Activated naive CD8-positive, alpha-beta T cell treated with anti-CD3 and anti-CD28 coated beads for 36 hours (primary cell): ENCODE data around the gene USPL1. TPM values are rescaled to one million over a fixed set of nuclear protein-coding genes. Genes with fewer than 3 reads are reported as not detected.

Experiments
- DNase-seq: peaks from one replicate; pipeline ENCODE4 v3.0.0; 2021
- H3K27ac Mint-ChIP-seq: one replicate; pipeline ENCODE4 v1.8.0; 2022; ENCODE audit warnings: mild to moderate bottlenecking, moderate library complexity, mixed read lengths
- H3K27me3 Mint-ChIP-seq: one replicate; pipeline ENCODE4 v1.8.0; 2022; ENCODE audit warnings: mild to moderate bottlenecking, mixed read lengths
- H3K36me3 Mint-ChIP-seq: one replicate; pipeline ENCODE4 v1.8.0; 2021; ENCODE audit warnings: mild to moderate bottlenecking, mixed read lengths
- H3K4me1 Mint-ChIP-seq: one replicate; pipeline ENCODE4 v1.8.0; 2021; ENCODE audit warnings: mixed read lengths
- H3K4me3 Mint-ChIP-seq: one replicate; pipeline ENCODE4 v1.8.0; 2022; ENCODE audit warnings: mild to moderate bottlenecking, moderate library complexity, mixed read lengths
- H3K9me3 Mint-ChIP-seq: one replicate; pipeline ENCODE4 v1.8.0; 2022; ENCODE audit warnings: mixed read lengths
- total RNA-seq, 2 experiments: library from RNA; stranded (reverse); gene quantifications; one replicate each; pipeline ENCODE4 v1.2.3, GENCODE V29; 2021

USPL1 gene
- 10 to 100 TPM; 13.6 to 15.3 TPM for total RNA-seq

DNA sequence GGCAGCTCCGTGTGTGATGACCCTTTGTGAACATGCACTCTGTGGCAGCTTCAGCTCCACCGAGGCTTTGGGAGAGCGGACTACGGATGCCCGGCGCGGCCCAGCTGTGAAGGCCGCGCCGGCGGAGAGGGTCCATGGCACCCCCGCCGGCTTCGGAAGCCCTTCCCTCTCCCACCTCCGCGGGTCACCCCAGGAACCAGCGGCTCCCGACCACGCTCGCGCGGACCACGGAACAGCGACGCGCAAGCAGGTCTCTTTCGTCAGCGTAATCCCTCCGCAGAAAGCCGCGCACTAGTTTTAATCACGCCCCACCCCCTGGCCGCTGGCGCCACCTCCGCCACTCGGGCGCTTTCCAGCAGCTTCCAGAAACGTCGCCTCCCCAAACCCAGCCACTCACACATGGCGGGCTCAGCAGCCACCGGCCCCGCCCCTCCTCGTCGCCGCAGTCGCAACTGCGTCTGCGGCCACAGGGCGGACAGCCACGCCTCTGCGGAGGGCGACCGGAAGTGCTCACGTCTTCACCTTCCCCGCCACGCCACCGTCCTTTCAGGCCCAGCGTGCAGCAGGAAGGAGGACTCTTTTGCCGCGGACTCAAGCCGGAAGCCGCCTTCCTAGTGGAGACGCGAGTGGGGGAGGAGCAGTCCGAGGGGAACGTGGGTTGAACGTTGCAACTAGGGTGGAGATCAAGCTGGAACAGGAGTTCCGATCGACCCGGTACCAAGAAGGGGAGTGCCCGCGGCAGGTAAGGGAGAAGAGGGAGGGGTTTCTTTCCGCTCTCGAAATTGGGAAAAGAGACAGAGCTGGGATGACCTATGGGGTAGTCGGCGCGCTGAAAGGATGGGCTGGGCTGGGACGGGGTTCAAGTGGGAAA is at the start of gene USPL1:
Gene USPL1 (plus strand): TSS at position 606 of the 871 bp plus-strand sequence. CDS start 3,221 bp downstream, outside the sequence.
- Mint-ChIP-seq H3K9me3 (no peaks in the 10 kb centered on the region), H3K4me1 (peaks cover 35% of the 10 kb centered on the region), H3K27me3 (no peaks in the 10 kb centered on the region), H3K36me3 (peaks cover 8% of the 10 kb centered on the region), H3K27ac (no peak within 1 kb of the TSS), H3K4me3 (no peak within 1 kb of the TSS)
- peak; percentile 98 for DNase-seq

GRCh38 chr13:30569901-30570576 is 47.7 kb upstream of the USPL1 start:
- H3K27me3 Mint-ChIP-seq, result peaks cover 2% of the 10 kb centered on the region
- no peaks in the 10 kb centered on the region for H3K36me3 Mint-ChIP-seq
- no peak for DNase-seq
- H3K4me1 Mint-ChIP-seq, result peaks cover 38% of the 10 kb centered on the region
- H3K9me3 Mint-ChIP-seq, result no peaks in the 10 kb centered on the region
- no peak overlapping the region for H3K4me3 Mint-ChIP-seq
- no peak overlapping the region for H3K27ac Mint-ChIP-seq

GRCh38 chr13:30570691-30571090 is 47.0 kb upstream of the USPL1 start:
- DNase-seq, result no peak
- Mint-ChIP-seq H3K4me3 (no peak overlapping the region), H3K27me3 (no peaks in the 10 kb centered on the region), H3K36me3 (no peaks in the 10 kb centered on the region), H3K9me3 (no peaks in the 10 kb centered on the region), H3K4me1 (peaks cover 36% of the 10 kb centered on the region), H3K27ac (no peak overlapping the region)

- Mint-ChIP-seq H3K27me3 (no peaks in the 10 kb centered on the region), H3K9me3 (no peaks in the 10 kb centered on the region), H3K4me3 (peak overlapping the region; percentile 55), H3K36me3 (no peaks in the 10 kb centered on the region), H3K4me1 (peaks cover 40% of the 10 kb centered on the region), H3K27ac (peak overlapping the region; percentile 54)
- no peak for DNase-seq
Observed at GRCh38 chr13:30572859-30573275, 44.9 kb upstream of the USPL1 start.

DNA sequence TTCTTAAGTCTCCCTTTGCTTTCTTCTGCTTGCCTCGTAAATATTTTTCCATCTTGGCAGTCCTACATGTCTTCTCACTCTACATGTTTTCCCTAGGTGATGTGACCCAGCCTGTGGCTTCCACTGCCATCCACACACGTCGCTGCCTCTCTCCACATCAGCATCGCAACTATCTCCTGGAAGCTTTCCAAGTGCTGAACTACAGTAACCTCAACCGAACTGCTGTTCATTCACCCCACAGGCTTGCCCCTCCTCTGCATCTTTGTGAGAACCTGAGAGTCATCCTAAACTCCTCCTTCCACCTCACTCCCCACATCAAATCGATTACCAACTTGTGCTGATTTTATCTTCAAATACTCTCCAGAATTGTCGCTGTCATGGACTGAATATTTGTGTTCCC is 41.2 kb upstream of the USPL1 start:
- H3K27ac Mint-ChIP-seq, result no peak overlapping the region
- H3K4me1 Mint-ChIP-seq, result peaks cover 29% of the 10 kb centered on the region
- no peaks in the 10 kb centered on the region for H3K9me3 Mint-ChIP-seq
- H3K36me3 Mint-ChIP-seq, result no peaks in the 10 kb centered on the region
- H3K27me3 Mint-ChIP-seq, result no peaks in the 10 kb centered on the region
- DNase-seq, result peak; percentile 30
- no peak overlapping the region for H3K4me3 Mint-ChIP-seq

DNA sequence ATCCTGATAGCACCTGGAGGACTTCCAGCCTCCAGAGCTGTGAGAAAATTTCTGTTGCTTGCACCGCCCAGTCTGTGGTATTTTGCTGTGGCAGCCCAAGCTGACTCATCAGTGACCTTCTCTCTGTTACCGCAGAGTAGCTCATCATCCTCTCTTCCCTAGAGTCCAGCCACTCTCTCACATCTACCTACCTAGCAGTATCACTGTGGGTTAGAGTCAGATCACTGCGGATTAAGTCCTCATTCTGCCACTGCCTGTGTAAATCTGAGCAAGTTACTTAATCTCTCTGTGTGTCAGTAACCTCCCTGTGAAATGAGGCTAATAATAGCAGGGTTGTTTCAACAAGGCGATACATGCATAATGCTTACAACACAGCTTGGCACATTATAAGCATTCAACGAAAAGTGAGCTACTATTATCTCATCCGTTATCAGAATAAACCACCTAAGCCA is 40.3 kb upstream of the USPL1 start:
- Mint-ChIP-seq H3K27ac (peak overlapping the region; percentile 2), H3K4me3 (no peak overlapping the region), H3K36me3 (no peaks in the 10 kb centered on the region), H3K4me1 (peaks cover 23% of the 10 kb centered on the region), H3K9me3 (no peaks in the 10 kb centered on the region), H3K27me3 (no peaks in the 10 kb centered on the region)
- DNase-seq, result peak; percentile 47

- H3K36me3 Mint-ChIP-seq, result no peaks in the 10 kb centered on the region
- no peaks in the 10 kb centered on the region for H3K9me3 Mint-ChIP-seq
- no peak overlapping the region for H3K27ac Mint-ChIP-seq
- H3K27me3 Mint-ChIP-seq, result no peaks in the 10 kb centered on the region
- no peak for DNase-seq
- no peak overlapping the region for H3K4me3 Mint-ChIP-seq
- peaks cover 17% of the 10 kb centered on the region for H3K4me1 Mint-ChIP-seq
Observed at GRCh38 chr13:30580852-30581502, 36.7 kb upstream of the USPL1 start.

DNA sequence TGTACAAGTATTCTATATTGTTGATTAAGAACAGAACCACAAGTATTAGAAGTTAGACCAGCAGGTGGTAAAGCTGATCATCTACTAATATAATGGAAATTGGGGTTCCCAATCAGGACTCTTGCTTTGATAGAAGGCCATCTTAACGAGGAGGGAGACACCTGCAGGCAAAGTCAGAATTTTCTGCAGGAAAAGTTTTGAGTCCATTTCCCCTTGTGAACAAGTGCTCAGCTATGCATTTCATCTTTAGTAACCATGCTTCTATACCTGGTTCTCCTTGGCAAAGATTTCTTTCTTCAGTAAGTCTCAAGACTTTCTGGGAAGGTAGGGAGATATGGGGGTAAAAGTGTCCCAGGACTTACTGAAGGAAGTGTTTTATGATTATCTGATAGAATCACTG is 36.1 kb upstream of the USPL1 start:
- Mint-ChIP-seq H3K4me3 (no peak overlapping the region), H3K36me3 (no peaks in the 10 kb centered on the region), H3K27me3 (no peaks in the 10 kb centered on the region), H3K27ac (no peak overlapping the region), H3K4me1 (peaks cover 15% of the 10 kb centered on the region), H3K9me3 (no peaks in the 10 kb centered on the region)
- DNase-seq, result no peak

GRCh38 chr13:30584051-30584731 is 33.5 kb upstream of the USPL1 start:
- no peak for DNase-seq
- Mint-ChIP-seq H3K9me3 (no peaks in the 10 kb centered on the region), H3K4me3 (no peak overlapping the region), H3K4me1 (no peaks in the 10 kb centered on the region), H3K27me3 (no peaks in the 10 kb centered on the region), H3K27ac (no peak overlapping the region), H3K36me3 (no peaks in the 10 kb centered on the region)

GRCh38 chr13:30585748-30586262 is 31.9 kb upstream of the USPL1 start:
- no peak for DNase-seq
- Mint-ChIP-seq H3K27ac (no peak overlapping the region), H3K27me3 (no peaks in the 10 kb centered on the region), H3K9me3 (no peaks in the 10 kb centered on the region), H3K4me1 (no peaks in the 10 kb centered on the region), H3K4me3 (no peak overlapping the region), H3K36me3 (no peaks in the 10 kb centered on the region)

GRCh38 chr13:30587231-30587630 is 30.5 kb upstream of the USPL1 start:
- no peaks in the 10 kb centered on the region for H3K27me3 Mint-ChIP-seq
- H3K4me1 Mint-ChIP-seq, result no peaks in the 10 kb centered on the region
- no peaks in the 10 kb centered on the region for H3K9me3 Mint-ChIP-seq
- no peak for DNase-seq
- no peak overlapping the region for H3K27ac Mint-ChIP-seq
- no peak overlapping the region for H3K4me3 Mint-ChIP-seq
- no peaks in the 10 kb centered on the region for H3K36me3 Mint-ChIP-seq

- H3K4me3 Mint-ChIP-seq, result no peak overlapping the region
- no peaks in the 10 kb centered on the region for H3K4me1 Mint-ChIP-seq
- no peaks in the 10 kb centered on the region for H3K36me3 Mint-ChIP-seq
- no peaks in the 10 kb centered on the region for H3K9me3 Mint-ChIP-seq
- H3K27ac Mint-ChIP-seq, result no peak overlapping the region
- H3K27me3 Mint-ChIP-seq, result no peaks in the 10 kb centered on the region
- DNase-seq, result no peak
Observed at GRCh38 chr13:30587739-30588138, 30.0 kb upstream of the USPL1 start.

DNA sequence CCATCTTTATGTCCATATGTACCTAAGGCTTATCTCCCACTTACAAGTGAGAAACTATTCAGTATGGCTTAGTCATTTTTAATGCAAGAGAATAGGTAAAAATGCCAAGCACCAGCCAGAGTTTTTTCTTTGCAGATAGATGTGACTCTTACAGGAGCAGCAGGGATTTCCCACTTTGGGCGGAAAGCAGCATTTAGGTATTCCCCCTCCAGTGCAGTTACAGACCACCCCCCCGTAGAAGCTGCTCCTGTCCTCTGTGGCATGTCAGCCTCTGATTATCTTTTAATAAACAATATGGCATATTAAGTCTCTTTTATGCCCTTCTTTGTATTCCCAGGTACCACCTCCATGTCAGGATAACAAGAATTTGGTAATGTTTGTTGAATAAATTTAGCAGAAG is 24.7 kb upstream of the USPL1 start:
- Mint-ChIP-seq H3K27me3 (no peaks in the 10 kb centered on the region), H3K4me3 (no peak overlapping the region), H3K4me1 (peaks cover 3% of the 10 kb centered on the region), H3K27ac (no peak overlapping the region), H3K9me3 (no peaks in the 10 kb centered on the region), H3K36me3 (peaks cover 4% of the 10 kb centered on the region)
- no peak for DNase-seq

- no peaks in the 10 kb centered on the region for H3K4me1 Mint-ChIP-seq
- DNase-seq, result no peak
- H3K27me3 Mint-ChIP-seq, result no peaks in the 10 kb centered on the region
- no peaks in the 10 kb centered on the region for H3K36me3 Mint-ChIP-seq
- no peaks in the 10 kb centered on the region for H3K9me3 Mint-ChIP-seq
- no peak overlapping the region for H3K4me3 Mint-ChIP-seq
- no peak overlapping the region for H3K27ac Mint-ChIP-seq
Observed at GRCh38 chr13:30600496-30600895, 17.2 kb upstream of the USPL1 start.

DNA sequence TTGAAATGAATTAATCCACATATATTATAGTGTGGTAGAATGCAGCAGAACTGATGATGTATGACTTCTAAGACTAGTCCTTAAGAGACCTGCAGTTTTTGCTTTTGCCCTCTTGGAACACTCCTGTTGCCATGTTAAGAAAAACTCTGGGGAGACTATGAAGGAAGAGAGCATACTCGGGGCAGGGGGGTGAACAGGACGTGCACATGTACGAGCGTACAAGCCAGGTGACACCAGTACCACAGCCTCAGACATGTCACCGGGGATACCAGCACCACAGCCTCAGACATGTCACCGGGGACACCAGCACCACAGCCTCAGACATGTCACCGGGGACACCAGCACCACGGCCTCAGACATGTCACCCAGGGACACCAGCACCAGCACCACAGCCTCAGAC is 15.9 kb upstream of the USPL1 start:
- Mint-ChIP-seq H3K4me1 (no peaks in the 10 kb centered on the region), H3K27ac (no peak overlapping the region), H3K4me3 (no peak overlapping the region), H3K36me3 (no peaks in the 10 kb centered on the region), H3K9me3 (no peaks in the 10 kb centered on the region), H3K27me3 (no peaks in the 10 kb centered on the region)
- no peak for DNase-seq
